Endothelial cell of umbilical vein (primary cell): Measurements from ENCODE around the gene RNU7-1. TPM values are rescaled to one million over a fixed set of nuclear protein-coding genes. Genes with fewer than 3 reads are reported as not detected.
A peak's percentile ranks its signal among the peaks of the same experiment; 100 is the strongest.

Experiments
- BruUV-seq: library from RNA; stranded (reverse); fragments of 400-500 nt; replicated peaks from 2 replicates; lab custom pipeline; 2021; lab: Mats Ljungman, UMichigan
- CTCF ChIA-PET: fragments of 300-600, 350-600 bp; sonication (Branson Sonifier 250); formaldehyde crosslinking; loops from one replicate; lab custom pipeline; 2021; ENCODE audit warnings: antibody characterized with exemption, inconsistent platforms; lab: Charles Lee
- POLR2A ChIA-PET: fragments of 300-600, 350-600 bp; sonication (Branson Sonifier 250); formaldehyde crosslinking; loops from one replicate; lab custom pipeline; 2021; ENCODE audit warnings: antibody characterized with exemption, inconsistent platforms; lab: Charles Lee
- DNase-seq: peaks from one replicate; pipeline ENCODE4 v3.0.0-alpha.2; 2011; ENCODE audit warnings: low read depth, low spot score
- FAIRE-seq: peaks from 2 replicates; lab custom pipeline; 2011; peaks lifted over from hg19 to GRCh38; lab: Jason Lieb, UNC
- H2AFZ ChIP-seq: 2 replicates; pipeline ENCODE4 v1.6.0; 2012; ENCODE audit warnings: low read depth, low read length, control low read depth, inconsistent platforms
- H3K27ac ChIP-seq: 2 replicates; pipeline ENCODE4 v1.5.1; 2011; ENCODE audit warnings: low read depth, mild to moderate bottlenecking, control low read depth, low read length, moderate library complexity; ENCODE audit not compliant: insufficient read depth
- H3K27me3 ChIP-seq, 2 experiments: 2 replicates each; pipeline versions ENCODE4 v1.6.0 to v1.6.1; 2011; ENCODE audit warnings: low read length in 2 of 2, mixed read lengths in 1 of 2; ENCODE audit not compliant: control insufficient read depth in 2 of 2, insufficient read depth in 2 of 2
- H3K36me3 ChIP-seq, 2 experiments: 2 replicates in 1 of 2; 3 replicates in 1 of 2; pipeline ENCODE4 v1.5.1; 2011; ENCODE audit warnings: low read length in 2 of 2, mild to moderate bottlenecking in 1 of 2, moderate library complexity in 1 of 2; ENCODE audit not compliant: control insufficient read depth in 2 of 2, insufficient read depth in 2 of 2; ENCODE audit errors: extremely low read depth in 1 of 2
- H3K4me1 ChIP-seq: 3 replicates; pipeline ENCODE4 v1.5.1; 2011; ENCODE audit warnings: mild to moderate bottlenecking, low read length; ENCODE audit not compliant: control insufficient read depth, insufficient read depth; ENCODE audit errors: extremely low read depth
- H3K4me2 ChIP-seq: 2 replicates; pipeline ENCODE4 v1.6.1; 2011; ENCODE audit warnings: low read length, control low read depth, mixed read lengths; ENCODE audit not compliant: insufficient read depth
- H3K4me3 ChIP-seq, 3 experiments: fragments of 200-600 bp in 1 of 3; sonication (generic), shearing (Covaris generic) in 1 of 3; replicated peaks in 1 of 3; 2 replicates each; pipeline ENCODE4 v1.5.1; 2011 to 2016; ENCODE audit warnings: control low read depth in 3 of 3, low read length in 3 of 3, mild to moderate bottlenecking in 2 of 3, inconsistent platforms in 1 of 3, low read depth in 1 of 3, moderate library complexity in 1 of 3; ENCODE audit not compliant: insufficient read depth in 1 of 3
- H3K79me2 ChIP-seq: 2 replicates; pipeline ENCODE4 v1.6.0; 2012; ENCODE audit warnings: low read length, inconsistent platforms; ENCODE audit not compliant: control insufficient read depth, insufficient read depth
- H3K9ac ChIP-seq: replicated peaks from 2 replicates; pipeline ENCODE3; 2011; ENCODE audit warnings: low read length, control low read depth; ENCODE audit not compliant: insufficient read depth; ENCODE audit errors: extremely low read depth
- H3K9me1 ChIP-seq: replicated peaks from 3 replicates; pipeline ENCODE4 v1.6.0; 2011; ENCODE audit warnings: mild to moderate bottlenecking, low read length; ENCODE audit not compliant: control insufficient read depth, insufficient read depth; ENCODE audit errors: extremely low read depth
- H3K9me3 ChIP-seq: replicated peaks from 2 replicates; pipeline ENCODE4 v1.5.1; 2012; ENCODE audit warnings: low read length, inconsistent platforms; ENCODE audit not compliant: control insufficient read depth, insufficient read depth
- H4K20me1 ChIP-seq: replicated peaks from 2 replicates; pipeline ENCODE3; 2011; ENCODE audit warnings: mild to moderate bottlenecking, low read length; ENCODE audit not compliant: control insufficient read depth, insufficient read depth; ENCODE audit errors: extremely low read depth
- CTCF ChIP-seq, 2 donors: IDR thresholded peaks; 1 replicate in 1 of 2; 2 replicates in 1 of 2; pipeline ENCODE4 v1.5.1; 2011; ENCODE audit warnings: low read length in 2 of 2, mild to moderate bottlenecking in 2 of 2, moderate library complexity in 2 of 2, control low read depth in 1 of 2, inconsistent platforms in 1 of 2, low read depth in 1 of 2; ENCODE audit not compliant: insufficient read depth in 1 of 2; ENCODE audit errors: extremely low read depth in 1 of 2
- FOS ChIP-seq: IDR thresholded peaks from 2 replicates; pipeline ENCODE4 v1.6.1; 2011; ENCODE audit warnings: mild to moderate bottlenecking, low read length, moderate library complexity, borderline replicate concordance; ENCODE audit not compliant: insufficient read depth
- MYC ChIP-seq: IDR thresholded peaks from one replicate; pipeline ENCODE4 v1.6.1; 2011; ENCODE audit warnings: mild to moderate bottlenecking, low read depth, low read length
- POLR2A ChIP-seq: IDR thresholded peaks from 2 replicates; pipeline ENCODE4 v1.6.1; 2012; ENCODE audit warnings: low read depth, mild to moderate bottlenecking, control low read depth, low read length
- dilution Hi-C: fragments of 300-500 bp; cut with MboI; formaldehyde crosslinking; loops from one replicate; pipeline ENCODE4 v1.15.0; 2019; ENCODE audit warnings: low sequenced_read_pairs; ENCODE audit not compliant: extremely low pct_ligation_motif_present
- intact Hi-C: fragments of 100-400 bp; cut with micrococcal nuclease; formaldehyde crosslinking; loops from one replicate; pipeline ENCODE4 v1.10.0; 2022
- polyA plus RNA-seq, 4 experiments: library from polyadenylated mRNA; depleted of rRNA in 3 of 4; stranded (reverse) in 3 of 4; unstranded in 1 of 4; fragments of >200 nt; gene quantifications; 2 replicates each; pipeline versions ENCODE4 v1.2.1 to v1.2.3, GENCODE V29; 2011 to 2012; ENCODE audit warnings: missing spikeins in 1 of 4
- total RNA-seq: library from RNA; stranded (reverse); gene quantifications from 2 replicates; pipeline ENCODE4 v1.2.3, GENCODE V29; 2021

RNU7-1 gene
- total and polyA plus RNA-seq, 2 donors (not counting 3 experiments of a cell fraction or from before 2014, with no cell fraction given) = not detected

GRCh38 chr12:6947615-6948014 lies 4.0 kb downstream of the RNU7-1 start:
- Histone ChIP-seq H3K9ac (no peak overlapping the region), H3K27me3 (no peaks in the 10 kb centered on the region), H3K36me3 (no peaks in the 10 kb centered on the region), H3K4me1 (peaks cover 19% of the 10 kb centered on the region), H3K4me3 (no peak overlapping the region), H3K9me1 (no peaks in the 10 kb centered on the region), H2AFZ (no peak overlapping the region), H3K27ac (no peak overlapping the region), H4K20me1 (no peaks in the 10 kb centered on the region), H3K4me2 (no peak overlapping the region), H3K9me3 (no peaks in the 10 kb centered on the region), H3K79me2 (no peaks in the 10 kb centered on the region)
- ChIA-PET POLR2A (interaction anchor here (0.6 kb wide), 1 partner anchor 81 kb away, joined by 6 read pairs; no protein-coding TSS in a partner anchor), CTCF (interaction anchor here (0.7 to 6.0 kb wide), 4 partner anchors 14 to 163 kb away, joined by 3 to 73 read pairs (median 10); partner anchors contain the start of gene C1RL)
- DNase-seq (no peak), FAIRE-seq (no peak)
- no peak for TF ChIP-seq POLR2A
- TF ChIP-seq MYC = no peak
- dilution Hi-C loops = no loop called here
- intact Hi-C loops = no loop called here
- BruUV-seq = no TSS peak

DNA sequence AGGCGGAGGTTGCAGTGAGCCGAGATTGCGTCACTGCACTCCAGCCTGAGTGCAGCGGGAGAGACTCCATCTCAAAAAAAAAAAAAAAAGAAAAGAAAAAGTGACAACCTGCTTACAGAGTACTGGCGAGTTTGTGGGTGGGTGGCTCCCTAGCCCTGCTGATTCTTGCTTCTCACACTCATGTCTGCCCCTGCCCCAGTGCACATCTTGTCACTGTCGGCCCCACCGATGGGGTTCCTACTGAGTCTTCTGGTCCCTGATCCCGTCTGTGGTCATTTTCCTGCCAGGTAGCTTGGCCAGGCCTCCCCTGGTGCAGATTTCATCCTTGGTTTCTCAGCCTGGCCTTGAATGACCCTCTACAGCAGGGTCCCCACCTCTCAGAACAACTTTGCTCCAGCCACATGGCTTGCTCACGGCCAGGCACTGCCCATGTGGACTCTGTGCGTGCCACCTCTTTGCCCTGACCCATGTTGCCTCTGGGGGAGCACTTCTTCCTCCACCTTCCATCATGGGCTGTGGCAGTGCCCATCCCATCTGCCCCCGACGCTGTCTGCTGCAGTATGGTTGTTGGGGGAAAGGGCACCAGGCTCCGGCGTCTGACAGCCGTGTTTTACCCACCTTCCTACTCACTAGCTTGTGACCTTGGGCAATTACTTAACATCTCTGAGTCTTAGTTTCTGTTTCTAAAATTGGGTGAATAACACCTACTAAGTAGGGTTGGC lies 5.4 kb downstream of the RNU7-1 start:
- no peaks in the 10 kb centered on the region for H3K9me1 ChIP-seq
- no peak for FAIRE-seq
- no peaks in the 10 kb centered on the region for H4K20me1 ChIP-seq
- intact Hi-C loops = no loop called here
- CTCF ChIA-PET = interaction anchor here (0.7 to 1.7 kb wide), 4 partner anchors 12 to 164 kb away, joined by 3 to 6 read pairs (median 4); no protein-coding TSS in a partner anchor
- no peaks in the 10 kb centered on the region for H3K79me2 ChIP-seq
- H3K36me3 ChIP-seq = no peaks in the 10 kb centered on the region
- no peak for DNase-seq
- H3K4me2 ChIP-seq = no peak overlapping the region
- no TSS peak for BruUV-seq
- H3K27me3 ChIP-seq = no peaks in the 10 kb centered on the region
- TF ChIP-seq FOS = no peak
- peak; percentile 2 to 4 for TF ChIP-seq CTCF (IDR thresholded peaks at IDR 0.05; ENCODE audit: extremely low read depth in 1 of 2, insufficient read depth in 1 of 2, low read depth in 1 of 2, low read length in 2 of 2)
- no peak overlapping the region for H2AFZ ChIP-seq
- no peak overlapping the region for H3K4me3 ChIP-seq
- no peak overlapping the region for H3K27ac ChIP-seq
- POLR2A ChIA-PET = no interaction called here
- dilution Hi-C loops = no loop called here
- H3K9ac ChIP-seq = no peak overlapping the region
- peaks cover 27% of the 10 kb centered on the region for H3K4me1 ChIP-seq
- no peaks in the 10 kb centered on the region for H3K9me3 ChIP-seq
